Epithelial cell of prostate (primary cell): ENCODE measurements around the gene ZNF219.
"Not testable (repeated sequence)": the region's sequence is repeated elsewhere in the genome, so short reads cannot be mapped to it uniquely, and the experiment has no call there.

Experiments used
- DNase-seq: peaks from one replicate; pipeline ENCODE4 v3.0.0-alpha.2; 2011; ENCODE audit warnings: low read depth, low spot score
- H3K27ac ChIP-seq: fragments of 450-650 bp; 2 replicates; pipeline ENCODE4 v1.5.1; 2017; ENCODE audit warnings: mild to moderate bottlenecking

Gene ZNF219

DNA sequence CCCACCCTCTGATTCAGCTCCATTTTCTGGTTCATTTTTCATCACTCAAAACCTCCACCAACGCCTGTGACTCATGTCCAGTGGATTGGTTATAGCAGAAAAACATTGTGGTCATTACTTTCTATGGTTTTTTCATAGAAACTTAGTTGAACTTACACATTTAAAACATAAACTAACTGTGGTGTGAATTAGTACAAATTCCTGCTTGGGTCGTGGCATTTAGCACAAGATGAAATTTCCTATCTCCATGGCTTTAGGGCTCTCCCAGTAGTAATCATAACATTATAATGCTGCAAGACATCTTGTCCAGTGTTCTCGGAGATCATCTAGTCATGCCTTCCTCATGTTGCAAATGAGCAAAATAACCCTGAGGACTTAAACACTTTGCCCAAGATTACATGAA, 49.2 kb downstream of the ZNF219 start:
- DNase-seq, result no peak
- H3K27ac ChIP-seq, result no peak overlapping the region

DNA sequence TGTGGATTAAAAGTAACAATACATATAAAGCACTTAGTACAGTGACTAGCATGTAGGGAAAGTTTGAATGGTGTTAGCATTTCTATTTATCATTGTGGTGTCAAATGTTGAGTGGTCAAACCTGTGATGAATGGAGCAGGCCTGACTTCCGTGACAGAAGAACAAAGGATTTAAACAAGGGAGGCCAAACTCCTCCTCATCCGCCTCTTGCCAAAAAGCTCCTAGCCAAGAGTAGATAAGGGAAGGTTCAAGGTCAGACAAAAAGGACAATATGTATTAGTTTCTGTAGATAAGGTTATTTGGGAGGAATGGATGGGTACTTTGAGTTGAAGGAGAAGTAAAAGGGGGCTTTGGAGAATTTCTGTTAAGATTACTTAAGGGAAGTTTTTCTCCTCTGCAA, 49.8 kb downstream of the ZNF219 start:
- DNase-seq, result no peak

DNA sequence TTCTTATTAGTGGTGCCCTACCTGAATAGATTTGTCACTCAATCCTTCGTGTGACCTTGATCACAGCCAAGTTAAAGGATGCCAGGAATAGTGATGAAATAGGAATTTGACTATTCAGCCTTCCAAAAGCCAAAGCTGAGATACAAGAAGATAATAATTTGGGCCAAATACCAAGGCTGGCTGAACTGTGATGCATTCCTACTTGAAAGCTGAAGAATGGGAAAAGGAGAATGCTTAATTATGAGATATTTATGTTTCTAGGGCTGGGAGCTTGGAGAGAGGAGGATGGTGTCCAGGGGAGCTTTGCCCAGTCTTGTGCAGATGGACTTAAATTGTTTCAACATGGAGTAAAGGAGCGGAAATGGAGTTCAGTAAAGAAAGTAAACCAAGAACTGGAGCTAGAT, 51.1 kb downstream of the ZNF219 start:
- H3K27ac ChIP-seq, result peak overlapping the region; percentile 44
- DNase-seq, result no peak

More for the DNA sequence above, 49.8 kb downstream of the ZNF219 start:
- H3K27ac ChIP-seq, result no peak overlapping the region

DNA sequence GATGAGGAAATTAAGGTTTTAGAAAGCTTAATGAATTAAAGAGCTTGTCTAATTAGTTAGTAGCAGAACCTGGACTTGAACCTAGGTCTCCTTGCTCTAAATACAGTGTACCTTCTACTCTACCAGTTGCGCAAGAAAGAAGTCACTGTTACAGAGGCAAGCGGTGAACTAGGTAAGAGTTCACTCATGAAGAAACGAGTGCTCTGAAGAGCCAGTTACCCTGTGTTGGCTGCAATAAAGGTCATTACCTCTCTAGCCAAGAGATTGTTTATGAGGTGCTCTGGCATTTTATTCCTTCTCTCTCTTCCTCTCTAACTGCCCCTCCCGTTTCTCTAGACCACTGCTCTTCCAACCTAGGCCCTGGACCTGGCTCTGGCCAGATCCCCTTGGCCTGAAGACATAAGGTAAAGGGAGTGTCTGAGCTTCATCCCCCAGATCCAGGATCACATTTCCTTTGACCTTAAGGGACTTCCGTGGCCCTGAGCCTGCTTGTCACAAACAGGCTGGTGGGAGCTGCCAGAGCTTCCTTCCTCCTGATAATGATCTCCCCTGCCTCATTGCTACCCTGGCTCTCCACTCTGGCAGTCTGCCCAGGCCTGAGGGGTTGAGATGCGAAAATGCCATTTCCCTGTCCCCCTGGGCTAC, 54.4 kb downstream of the ZNF219 start:
- H3K27ac ChIP-seq, result peak overlapping the region; percentile 94
- no peak for DNase-seq

DNA sequence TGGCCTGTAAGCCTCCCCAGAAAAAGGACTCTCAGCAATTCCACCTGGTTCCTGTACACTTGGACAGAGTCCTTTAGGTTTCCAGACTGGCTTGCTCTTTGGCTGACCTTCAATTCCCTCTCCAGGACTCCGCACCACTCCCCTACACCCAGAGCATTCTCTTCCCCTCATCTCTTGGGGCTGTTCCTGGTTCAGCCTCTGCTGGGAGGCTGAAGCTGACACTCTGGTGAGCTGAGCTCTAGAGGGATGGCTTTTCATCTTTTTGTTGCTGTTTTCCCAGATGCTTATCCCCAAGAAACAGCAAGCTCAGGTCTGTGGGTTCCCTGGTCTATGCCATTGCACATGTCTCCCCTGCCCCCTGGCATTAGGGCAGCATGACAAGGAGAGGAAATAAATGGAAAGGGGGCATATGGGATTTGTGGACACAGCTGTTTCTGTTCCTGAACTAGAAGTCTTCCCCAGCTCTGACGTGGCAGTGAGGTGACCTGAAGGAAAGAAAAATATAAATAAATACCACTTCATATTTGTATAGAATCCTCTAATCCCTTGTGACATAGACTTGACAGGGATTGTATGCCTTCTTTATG, 55.0 kb downstream of the ZNF219 start:
- DNase-seq, result no peak
- peak overlapping the region; percentile 94 for H3K27ac ChIP-seq

DNA sequence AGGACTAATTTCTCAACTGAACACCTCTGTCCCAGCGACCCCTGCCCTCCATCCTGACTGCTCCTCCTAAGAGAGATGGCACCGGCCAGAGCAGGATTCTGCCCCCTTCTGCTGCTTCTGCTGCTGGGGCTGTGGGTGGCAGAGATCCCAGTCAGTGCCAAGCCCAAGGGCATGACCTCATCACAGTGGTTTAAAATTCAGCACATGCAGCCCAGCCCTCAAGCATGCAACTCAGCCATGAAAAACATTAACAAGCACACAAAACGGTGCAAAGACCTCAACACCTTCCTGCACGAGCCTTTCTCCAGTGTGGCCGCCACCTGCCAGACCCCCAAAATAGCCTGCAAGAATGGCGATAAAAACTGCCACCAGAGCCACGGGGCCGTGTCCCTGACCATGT, 55.5 kb downstream of the ZNF219 start:
- peak overlapping the region; percentile 94 for H3K27ac ChIP-seq
- DNase-seq, result no peak

DNA sequence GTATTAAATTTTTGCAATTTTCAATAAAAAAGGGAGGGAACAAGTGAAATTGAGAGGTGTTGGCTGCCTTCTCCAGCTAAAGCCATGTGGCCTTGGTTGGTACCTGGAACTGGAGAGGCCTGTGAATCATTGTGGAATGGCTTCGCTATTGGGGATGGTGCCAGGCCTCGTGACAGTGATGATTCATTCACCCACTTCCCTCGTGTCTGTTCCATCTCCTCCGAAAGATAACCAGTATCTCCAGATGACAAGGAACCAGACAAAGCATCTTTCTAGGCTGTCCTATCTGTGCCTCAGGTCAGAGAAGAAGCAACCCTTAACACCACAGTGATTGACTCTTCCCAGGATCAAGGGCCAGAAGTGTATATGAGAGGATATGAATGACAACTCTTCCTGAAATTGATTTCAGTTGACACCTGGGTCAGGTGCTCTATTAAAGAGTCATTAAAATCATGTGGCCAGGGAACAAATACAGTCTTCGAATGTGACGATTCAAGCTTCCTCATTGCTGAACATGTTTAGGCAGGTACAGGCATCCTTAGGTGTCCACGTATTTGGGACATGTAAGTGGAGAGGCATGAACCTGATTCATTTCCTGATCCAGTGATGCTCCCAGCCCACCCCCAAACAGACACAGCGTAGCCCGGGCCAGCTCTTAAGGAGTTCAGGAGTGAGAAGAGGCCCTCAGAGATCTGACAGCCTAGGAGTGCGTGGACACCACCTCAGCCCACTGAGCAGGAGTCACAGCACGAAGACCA, 56.6 kb downstream of the ZNF219 start, which contains the start of gene RNASE7:
Gene RNASE7 (plus strand): TSS at position 687 of the 758 bp plus-strand sequence. CDS start 631 bp downstream, outside the sequence.
- H3K27ac ChIP-seq, result peak within 1 kb of the TSS; percentile 94
- DNase-seq, result peak; percentile 98

DNA sequence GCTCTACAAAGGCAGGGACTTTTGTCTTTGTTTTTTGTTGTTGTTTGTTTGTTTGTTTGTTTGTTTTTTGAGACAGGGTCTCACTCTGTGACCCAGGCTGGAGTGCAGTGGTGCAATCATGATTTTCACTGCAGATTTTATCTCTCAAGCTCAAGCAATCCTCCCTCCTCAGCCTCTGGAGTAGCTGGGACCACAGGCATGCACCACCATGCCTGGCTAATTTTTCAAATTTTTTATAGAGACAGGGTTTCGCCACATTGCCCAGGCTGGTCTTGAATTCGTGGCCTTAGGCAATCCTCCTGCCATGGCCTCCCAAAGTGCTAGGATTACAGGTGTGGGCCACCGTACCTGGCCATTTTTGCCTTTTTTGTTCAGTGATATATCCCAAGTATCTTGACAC, 57.5 kb downstream of the ZNF219 start:
- H3K27ac ChIP-seq, result peak overlapping the region; percentile 94
- DNase-seq, result not testable (repeated sequence)

DNA sequence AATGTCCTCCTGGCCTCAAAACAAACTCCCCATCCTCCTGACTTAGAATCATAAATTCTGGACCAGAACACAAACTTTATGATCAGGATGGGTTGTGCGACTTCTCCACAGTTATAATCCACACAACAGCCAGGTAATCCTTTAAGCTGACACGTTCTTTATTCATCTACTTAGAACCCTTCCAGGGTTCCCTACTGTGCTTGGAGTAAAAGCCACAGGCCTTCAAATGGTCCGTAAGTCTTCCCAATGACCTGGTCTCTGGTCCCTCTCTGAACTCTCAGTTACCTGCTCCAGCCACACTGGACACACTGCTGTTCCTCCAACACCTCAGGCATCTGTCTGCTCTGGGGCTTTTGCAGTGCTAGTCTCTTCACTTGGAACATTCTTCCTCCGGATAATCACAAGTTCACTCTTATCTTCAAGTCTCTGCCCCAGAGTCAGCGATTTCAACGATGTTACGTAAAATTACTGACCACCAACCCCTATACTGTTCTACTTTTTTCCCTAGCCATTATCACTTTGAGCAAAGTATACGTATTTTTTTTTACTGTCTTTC, 58.0 kb downstream of the ZNF219 start:
- H3K27ac ChIP-seq, result peak overlapping the region; percentile 94
- DNase-seq, result no peak
